GM19193 (cell line): ENCODE results near the gene UBAP2.

Source experiments
- POLR2A ChIP-seq: IDR thresholded peaks from 4 replicates; pipeline ENCODE4 v1.6.1; 2011; ENCODE audit not compliant: insufficient read depth, insufficient read length; ENCODE audit errors: extremely low read depth

Gene UBAP2

DNA sequence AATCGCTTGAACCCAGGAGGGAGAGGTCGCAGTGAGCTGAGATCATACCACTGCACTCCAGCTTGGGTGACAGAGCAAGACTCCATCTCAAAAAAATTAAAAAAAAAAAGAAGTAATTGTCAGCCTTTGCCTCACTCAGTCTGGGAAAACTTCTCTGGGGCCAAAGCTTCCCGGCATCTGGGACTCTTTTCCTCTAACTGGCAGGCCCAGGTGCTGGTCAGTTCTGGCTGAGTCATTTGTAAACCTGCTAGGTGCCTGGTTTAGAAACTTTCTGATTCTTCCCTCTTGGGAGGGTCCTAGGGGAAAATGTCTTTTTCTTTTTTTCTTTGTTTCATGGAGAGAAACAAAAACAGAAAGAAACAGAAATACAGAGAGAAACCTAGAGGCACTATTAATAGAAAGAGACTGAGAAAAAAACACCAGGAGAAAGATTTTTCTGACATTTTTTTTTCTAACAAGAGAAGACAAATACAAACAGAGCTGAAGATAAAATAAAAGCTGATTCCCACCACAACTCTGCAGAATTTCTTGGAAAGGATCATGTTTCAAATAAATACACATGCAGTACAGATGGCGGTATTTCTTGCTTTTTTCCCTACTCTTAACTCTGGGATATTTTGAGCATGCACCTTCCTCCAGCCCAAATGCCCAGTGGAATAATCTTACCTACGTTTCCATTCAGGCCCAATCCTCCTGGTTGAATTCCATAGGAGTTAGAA, 22.1 kb upstream of the UBAP2 start:
- no peak for TF ChIP-seq POLR2A

DNA sequence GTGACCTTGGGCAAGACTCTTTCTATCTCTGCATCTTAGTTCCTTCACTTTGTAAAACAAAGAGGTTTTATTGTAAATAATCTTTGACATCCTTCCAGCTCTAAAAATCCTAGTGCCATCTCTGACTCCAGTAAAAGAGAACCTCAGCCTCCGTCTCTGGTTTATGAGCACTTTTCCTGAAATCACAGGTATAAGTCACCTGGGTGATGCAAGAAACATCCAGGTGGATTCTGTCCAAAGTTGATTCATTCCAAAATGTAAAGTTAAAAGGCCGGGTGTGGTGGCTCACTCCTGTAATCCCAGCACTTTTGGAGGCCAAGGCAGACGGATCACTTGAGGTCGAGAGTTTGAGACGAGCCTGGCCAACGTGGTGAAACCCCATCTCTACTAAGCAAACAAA, 21.1 kb upstream of the UBAP2 start:
- no peak for TF ChIP-seq POLR2A

DNA sequence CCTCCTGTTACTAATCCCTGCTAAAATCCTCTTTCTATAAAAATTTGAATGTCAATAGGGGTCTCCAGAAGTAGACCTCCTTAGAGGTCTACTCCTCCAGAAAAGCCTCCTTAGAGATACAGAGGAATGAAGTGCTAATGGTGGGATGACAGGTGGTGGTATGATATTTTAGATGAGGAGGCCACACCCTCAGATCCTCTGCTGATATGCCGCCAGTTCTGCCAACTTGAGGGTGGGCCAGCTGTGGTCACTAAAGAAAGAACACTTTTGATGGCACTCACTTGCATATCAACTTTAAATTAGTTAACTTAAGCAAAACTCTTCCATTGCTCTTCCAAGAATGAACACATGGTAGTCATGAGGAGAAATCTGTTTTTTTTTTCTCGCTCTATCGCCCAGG, 16.9 kb upstream of the UBAP2 start:
- TF ChIP-seq POLR2A, result no peak

DNA sequence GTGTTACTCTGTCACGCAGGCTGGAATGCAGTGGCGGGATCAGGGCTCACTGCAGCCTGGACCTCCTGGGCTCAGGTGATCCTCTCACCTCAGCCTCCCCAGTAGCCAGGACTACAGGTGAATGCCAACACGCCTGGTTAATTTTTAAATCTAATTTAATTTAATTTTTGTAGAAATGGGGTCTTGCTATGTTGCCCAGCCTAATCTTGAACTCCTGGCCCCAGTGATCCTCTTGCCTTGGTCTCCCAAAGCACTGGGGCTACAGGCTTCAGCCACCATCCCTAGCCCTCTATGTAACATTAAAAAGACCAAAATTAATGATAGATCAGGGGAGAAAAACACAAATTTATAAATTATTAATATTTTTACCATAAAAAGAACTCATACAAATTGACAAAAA, 11.3 kb upstream of the UBAP2 start:
- TF ChIP-seq POLR2A, result no peak

DNA sequence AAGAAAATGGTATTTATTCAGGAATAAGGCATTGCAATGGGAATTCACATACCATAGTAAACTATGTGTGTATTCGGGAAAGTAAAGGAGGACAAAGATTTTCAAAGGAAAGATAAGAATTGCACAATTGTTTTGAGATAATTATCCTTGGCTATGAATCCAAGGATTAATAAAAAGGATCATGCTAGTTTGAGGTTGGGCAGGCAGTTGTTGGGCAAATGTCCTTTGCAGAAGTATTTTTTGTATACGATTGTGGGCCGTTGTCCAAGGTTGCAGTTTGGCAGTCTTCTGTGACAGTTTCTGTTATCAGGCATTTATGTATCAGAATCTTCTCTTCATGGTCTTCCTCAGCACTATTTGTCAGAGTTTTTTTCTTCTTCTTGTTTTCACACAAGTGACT, 10.6 kb upstream of the UBAP2 start:
- TF ChIP-seq POLR2A, result no peak

DNA sequence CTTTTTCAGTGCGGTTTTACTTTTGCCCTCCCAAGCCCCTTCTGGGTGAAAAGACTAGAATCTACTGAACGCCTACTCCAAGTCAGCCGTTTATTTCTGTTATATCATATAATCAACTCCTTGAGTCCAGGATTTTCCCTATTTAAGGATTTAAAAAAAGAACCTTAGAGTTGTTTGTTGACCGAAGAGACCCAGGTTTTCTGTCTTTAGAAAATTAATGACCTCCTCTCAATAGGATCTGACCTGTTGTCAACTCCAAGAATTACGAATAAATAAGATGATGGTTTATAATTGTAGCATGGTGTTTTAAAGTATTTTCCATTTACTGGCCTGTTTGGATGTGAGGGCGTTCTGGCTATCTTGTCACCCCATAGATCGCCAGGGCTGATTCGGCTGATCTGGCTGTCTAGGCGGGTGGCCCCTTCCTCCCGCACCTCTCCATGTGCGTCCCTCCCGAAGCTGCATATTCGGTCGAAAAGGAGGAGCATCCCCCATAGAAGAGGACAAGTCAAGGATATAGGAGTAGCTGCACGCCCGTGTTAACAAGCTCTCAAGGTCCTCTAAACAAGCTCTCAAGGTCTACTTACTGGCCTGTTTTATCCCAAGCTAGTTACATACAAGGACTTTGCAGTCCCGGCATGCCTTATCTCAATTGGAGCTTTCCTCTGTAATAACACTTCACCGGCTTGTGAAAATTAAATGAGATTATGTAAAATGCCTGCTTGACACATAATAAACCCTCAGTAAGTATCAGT, 1.1 kb upstream of the UBAP2 start:
- no peak for TF ChIP-seq POLR2A

DNA sequence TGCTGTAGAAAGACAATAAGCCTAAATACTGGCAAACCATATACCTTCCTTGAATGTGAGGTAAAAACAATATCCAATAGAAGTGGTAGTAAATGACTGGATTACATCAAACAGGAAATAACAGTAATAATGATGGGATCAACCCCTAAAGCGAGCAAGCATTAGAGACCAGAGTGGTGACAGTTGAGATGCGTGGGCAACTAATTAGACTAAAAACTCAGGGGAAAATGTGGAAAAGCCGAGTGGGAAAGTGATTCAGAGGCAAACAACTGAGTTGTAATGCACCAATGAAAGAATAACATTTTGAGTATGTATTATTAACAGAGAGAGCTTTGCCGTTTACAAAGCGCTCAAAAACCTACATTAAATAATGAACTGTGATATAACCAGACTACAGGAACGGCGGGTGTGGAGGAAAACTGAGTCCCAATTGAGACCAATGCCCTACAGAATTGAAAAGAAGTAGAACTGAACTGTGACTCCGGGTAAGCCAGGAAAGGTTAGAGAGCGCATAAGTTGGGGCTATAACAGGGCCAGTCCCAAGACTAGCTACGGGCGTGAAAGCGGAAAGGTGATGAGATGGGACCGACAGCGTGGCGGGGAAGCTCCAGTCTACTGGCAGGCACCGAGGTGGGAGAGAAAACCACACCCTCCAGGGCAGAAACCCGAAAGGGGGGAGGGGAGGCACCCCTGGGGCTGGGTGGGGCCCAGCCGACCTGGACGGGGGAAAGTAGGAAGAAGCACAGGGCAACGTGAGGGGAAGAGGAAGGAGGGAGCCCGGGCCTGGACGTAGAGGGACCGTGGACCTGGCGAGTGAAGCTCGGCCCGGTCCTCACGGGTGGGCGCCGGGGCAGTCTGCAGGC, 592 bp downstream of the UBAP2 start:
- TF ChIP-seq POLR2A, result no peak

DNA sequence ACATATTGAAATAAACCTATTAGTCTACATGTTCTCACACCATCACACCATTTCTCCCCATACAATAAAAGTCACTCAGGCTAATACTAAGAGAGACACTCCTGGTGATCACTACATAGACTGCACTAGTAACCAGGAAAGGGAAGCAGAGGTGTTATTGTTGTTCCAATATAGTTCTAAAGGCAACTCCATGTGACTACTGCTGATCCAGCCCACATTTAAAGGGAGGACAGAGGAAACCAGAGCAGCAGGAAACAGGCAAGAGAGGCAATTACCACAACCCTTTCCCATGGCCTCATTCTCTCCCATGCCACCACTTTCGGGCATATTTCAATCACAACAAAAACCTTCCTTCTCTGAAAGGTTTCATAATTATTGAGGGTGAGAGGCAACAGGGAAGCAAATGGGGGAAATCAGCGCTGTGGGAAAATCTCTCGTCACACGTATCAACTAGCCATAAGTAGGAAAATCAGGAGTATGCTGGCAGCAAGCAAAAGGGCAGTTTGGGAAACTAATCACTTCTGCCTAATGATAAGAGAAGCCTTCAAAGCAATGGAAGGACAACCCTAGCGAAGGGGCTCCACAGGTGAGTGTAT, 1.8 kb downstream of the UBAP2 start:
- TF ChIP-seq POLR2A, result no peak

DNA sequence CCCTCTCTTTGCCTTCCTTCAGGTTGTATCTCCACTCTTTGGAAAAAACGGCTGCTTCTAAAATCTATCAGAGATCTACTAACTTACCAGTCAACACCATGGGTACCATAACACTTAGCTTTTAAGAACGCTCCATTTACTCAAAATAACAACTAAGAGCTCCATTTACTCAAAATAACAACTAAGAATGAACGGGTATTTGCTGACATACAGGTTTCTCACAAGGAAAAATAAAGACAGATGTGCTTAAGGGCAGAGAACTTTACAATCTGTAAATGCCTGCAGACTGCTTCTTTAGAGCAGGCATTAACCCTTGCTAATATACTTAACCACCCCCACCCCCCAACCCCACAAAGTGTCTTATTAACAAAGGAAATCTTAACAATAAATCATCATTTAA, 2.8 kb downstream of the UBAP2 start:
- no peak for TF ChIP-seq POLR2A

DNA sequence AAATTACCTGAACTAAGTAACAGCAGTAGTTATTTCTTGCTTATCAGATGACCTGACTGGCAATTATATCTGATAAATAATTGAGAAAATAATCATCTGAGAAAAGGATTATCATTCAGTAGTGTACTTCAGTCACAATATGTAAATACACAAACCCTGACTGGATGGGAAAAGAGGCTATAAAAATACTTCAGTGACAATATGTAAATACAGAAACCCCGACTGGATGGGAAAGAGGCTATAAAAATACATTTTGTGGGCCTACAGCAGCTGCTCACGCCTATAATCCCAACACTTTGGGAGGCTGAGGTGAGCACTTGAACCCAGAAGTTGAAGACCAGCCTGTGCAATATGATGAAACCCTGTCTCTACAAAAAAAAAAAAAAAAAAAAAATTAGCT, 11.1 kb downstream of the UBAP2 start:
- TF ChIP-seq POLR2A, result no peak

DNA sequence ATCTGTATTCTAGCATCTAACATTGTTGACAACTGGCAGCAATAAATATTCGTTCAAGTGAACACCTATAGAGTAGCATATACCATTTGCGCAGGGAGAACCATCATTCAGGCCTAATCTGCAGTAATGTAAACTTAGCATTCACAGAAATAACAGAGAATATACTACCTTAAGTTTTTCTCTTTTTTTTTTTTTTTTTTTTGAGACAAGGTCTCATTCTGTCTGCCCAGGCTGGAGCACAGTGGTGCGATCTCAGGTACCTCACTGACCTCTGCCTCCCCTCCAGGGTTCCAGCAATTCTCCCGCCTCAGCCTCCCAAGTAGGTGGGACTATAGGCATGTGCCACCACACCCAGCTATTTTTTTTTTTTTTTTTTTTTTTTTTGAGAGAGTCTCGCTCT, 12.1 kb downstream of the UBAP2 start:
- TF ChIP-seq POLR2A, result no peak

DNA sequence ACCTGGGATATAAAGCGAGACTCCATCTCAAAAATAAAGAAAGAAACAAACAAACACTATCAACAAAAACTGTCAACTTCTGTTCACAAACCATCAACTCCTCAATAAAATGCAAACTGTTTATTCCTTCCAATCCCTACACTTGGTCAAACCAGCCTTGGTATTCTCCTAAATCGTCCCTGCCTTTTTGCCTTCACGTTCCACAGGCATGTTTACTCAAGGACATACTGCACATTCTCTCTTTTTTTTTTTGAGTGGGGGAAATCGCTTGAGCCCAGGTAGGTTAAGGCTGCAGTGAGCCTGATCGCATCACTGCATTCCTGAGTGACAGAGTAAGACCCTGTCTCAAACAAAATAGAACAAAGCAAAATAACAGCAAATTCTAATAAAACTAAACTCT, 13.0 kb downstream of the UBAP2 start:
- no peak for TF ChIP-seq POLR2A

DNA sequence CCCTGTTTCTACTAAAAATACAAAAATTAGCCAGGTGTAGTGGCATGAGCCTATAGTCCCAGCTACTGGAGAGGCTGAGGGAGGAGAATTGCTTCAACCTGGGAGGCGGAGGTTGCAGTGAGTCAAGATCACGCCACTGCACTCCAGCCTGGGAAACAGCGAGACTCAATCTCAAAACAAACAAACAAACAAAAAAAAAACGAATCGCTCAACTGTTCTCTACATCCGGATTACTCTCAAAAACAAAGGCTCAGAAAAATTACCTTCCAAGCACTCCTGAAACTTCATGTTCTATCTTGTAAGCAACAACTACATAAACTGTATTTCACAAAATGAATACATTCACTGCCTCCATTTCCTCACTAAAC, 14.0 kb downstream of the UBAP2 start:
- TF ChIP-seq POLR2A, result no peak

DNA sequence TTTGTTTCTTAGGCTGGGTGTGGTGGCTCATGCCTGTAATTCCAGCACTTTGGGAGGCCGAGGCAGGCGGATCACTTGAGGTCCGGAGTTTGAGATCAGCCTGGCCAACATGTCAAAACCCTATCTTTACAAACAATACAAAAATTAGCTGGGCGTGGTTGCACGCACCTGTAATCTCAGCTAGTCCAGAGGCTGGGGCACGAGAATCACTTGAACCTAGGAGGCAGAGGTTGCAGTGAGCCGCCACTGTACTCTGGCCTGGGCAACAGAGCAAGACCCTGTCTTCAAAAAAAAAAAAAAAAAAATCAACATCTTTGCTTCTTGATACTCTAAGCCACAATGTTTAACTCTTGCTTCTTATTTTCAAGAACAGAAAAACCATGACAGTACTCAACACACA, 16.1 kb downstream of the UBAP2 start:
- no peak for TF ChIP-seq POLR2A
